Skeletal muscle tissue (tissue), 4 donors: ENCODE results near the gene STRBP. TPM values are rescaled to one million over a fixed set of nuclear protein-coding genes. Genes with fewer than 3 reads are reported as not detected.
A peak's percentile ranks its signal among the peaks of the same experiment; 100 is the strongest.

Experiments
- H3K27ac ChIP-seq: one replicate; pipeline ENCODE4 v1.7.0; 2013; ENCODE audit warnings: mild to moderate bottlenecking, low read depth, low read length, inconsistent platforms
- H3K27me3 ChIP-seq, 3 donors: one replicate each; pipeline ENCODE4 v1.7.0; 2013; ENCODE audit warnings: low read length in 3 of 3; ENCODE audit not compliant: control insufficient read depth in 3 of 3, insufficient read depth in 3 of 3
- H3K36me3 ChIP-seq, 3 donors: one replicate each; pipeline ENCODE4 v1.7.0; 2013; ENCODE audit warnings: low read length in 3 of 3; ENCODE audit not compliant: control insufficient read depth in 3 of 3, insufficient read depth in 3 of 3
- H3K4me1 ChIP-seq, 3 donors: one replicate each; pipeline ENCODE4 v1.7.0; 2013; ENCODE audit warnings: low read length in 3 of 3, mild to moderate bottlenecking in 3 of 3; ENCODE audit not compliant: control insufficient read depth in 3 of 3, insufficient read depth in 3 of 3
- H3K4me3 ChIP-seq, 3 donors: one replicate each; pipeline ENCODE4 v1.7.0; 2013; ENCODE audit warnings: low read length in 3 of 3
- H3K9ac ChIP-seq, 3 donors: one replicate each; pipeline ENCODE4 v1.7.0; 2013; ENCODE audit warnings: low read length in 3 of 3, mild to moderate bottlenecking in 3 of 3, moderate library complexity in 2 of 3, low read depth in 1 of 3
- H3K9me3 ChIP-seq, 3 donors: one replicate each; pipeline ENCODE4 v1.7.0; 2013; ENCODE audit warnings: low read length in 3 of 3; ENCODE audit not compliant: control insufficient read depth in 3 of 3
- total RNA-seq: library from RNA; depleted of rRNA; stranded (reverse); fragments of >200 nt; gene quantifications from one replicate; pipeline ENCODE4 v1.2.3, GENCODE V29; 2014
- donor health status: Osteomylitis.

Gene STRBP
- total RNA-seq, 1 donor from 2014 or later = 4.2 TPM

DNA sequence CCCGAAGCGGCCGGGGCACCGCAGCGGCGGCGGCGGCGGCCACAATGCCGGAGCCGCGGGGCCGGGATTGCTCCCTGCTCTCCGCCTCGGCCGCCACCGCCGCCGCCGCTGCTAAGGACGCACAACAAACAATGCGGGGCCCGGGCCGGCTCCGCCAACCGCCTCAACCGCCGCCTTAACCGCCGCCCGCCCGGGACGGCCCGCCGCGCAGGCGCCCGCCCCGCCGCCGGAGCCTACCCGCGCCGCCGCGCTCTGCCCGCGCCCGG is 254 bp downstream of the STRBP start:
- Histone ChIP-seq H3K9me3 (no peaks in the 10 kb centered on the region), H3K27me3 (no peaks in the 10 kb centered on the region), H3K36me3 (no peaks in the 10 kb centered on the region), H3K4me3 (peak overlapping the region; percentile 62 to 83 (median 75)), H3K9ac (peak overlapping the region; percentile 57 to 85 (median 74)), H3K4me1 (peaks cover 5 to 16% (median 12%) of the 10 kb centered on the region in 3 donors), H3K27ac (peak overlapping the region; percentile 47)

- Histone ChIP-seq H3K4me1 (peaks cover 5 to 16% (median 12%) of the 10 kb centered on the region in 3 donors), H3K27ac (peak overlapping the region; percentile 47), H3K27me3 (no peaks in the 10 kb centered on the region), H3K36me3 (no peaks in the 10 kb centered on the region), H3K9me3 (no peaks in the 10 kb centered on the region), H3K4me3 (peak overlapping the region; percentile 62 to 83 (median 75)), H3K9ac (peak overlapping the region; percentile 57 to 85 (median 74))
These were observed 746 bp downstream of the STRBP start for GRCh38 chr9:123267481-123268198.

DNA sequence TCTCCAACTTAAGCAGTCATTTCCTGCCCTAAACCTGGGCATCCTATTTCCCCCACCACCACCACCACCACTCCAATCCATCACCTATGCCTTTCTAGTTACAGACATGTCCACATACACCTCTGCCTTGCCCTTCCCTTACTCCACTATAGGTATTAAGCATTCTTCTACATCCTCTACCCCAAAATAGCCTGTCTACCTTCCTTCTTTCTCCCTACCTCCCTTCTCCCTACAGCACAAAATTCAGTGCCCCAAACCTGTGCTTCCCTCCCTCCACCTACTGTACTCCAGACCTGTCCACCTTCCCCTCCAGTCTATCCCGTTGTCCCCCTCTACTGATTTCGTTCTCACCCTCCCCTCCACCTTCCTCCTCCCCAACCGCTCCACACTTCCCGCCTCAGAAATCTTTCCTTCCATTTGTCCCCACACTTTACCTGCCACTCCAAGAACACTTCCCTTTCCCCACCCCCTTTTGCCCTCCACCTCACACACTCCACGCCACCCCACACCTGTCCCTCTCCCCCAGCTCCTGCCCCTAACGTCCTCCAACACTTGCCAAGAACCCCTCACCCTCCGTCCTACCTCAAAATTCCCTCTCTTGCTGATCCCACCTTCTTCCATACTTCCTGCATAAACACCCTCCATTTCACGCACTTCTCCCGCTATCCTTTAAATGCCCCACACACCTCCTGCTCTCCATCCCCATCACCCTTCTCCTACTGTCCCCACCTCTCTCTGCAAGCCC is 1.6 kb downstream of the STRBP start:
- peaks cover 5 to 16% (median 12%) of the 10 kb centered on the region in 3 donors for H3K4me1 ChIP-seq
- H3K4me3 ChIP-seq = peak overlapping the region; percentile 62 to 83 (median 75)
- no peak overlapping the region for H3K9ac ChIP-seq

GRCh38 chr9:123265833-123266232 is 2.6 kb downstream of the STRBP start:
- Histone ChIP-seq H3K9ac (no peak overlapping the region), H3K27ac (no peak overlapping the region), H3K36me3 (no peaks in the 10 kb centered on the region), H3K4me3 (no peak overlapping the region), H3K9me3 (no peaks in the 10 kb centered on the region), H3K27me3 (no peaks in the 10 kb centered on the region), H3K4me1 (peaks cover 5 to 16% (median 12%) of the 10 kb centered on the region in 3 donors)

More for the DNA sequence above, 1.6 kb downstream of the STRBP start:
- H3K36me3 ChIP-seq = no peaks in the 10 kb centered on the region
- H3K27me3 ChIP-seq = no peaks in the 10 kb centered on the region
- no peaks in the 10 kb centered on the region for H3K9me3 ChIP-seq
- no peak overlapping the region for H3K27ac ChIP-seq

DNA sequence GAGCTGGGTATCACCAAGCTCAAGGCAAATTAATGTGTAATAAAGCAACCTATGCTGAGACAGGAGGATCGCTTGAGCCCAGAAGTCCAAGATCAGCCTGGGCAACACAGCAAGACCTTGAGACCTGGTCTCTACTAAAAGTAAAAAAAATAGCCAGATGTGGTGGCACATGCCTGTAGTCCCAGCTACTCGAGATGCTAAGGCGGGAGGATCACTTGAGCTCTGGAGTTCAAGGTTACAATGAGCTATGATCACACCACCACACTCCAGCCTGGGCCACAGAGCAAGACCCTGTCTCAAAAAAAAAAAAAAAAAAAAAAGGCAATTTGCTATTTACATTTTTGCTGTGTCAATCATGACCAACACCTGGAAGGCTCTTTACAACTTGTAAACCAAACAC is 5.2 kb downstream of the STRBP start:
- Histone ChIP-seq H3K4me3 (no peak overlapping the region), H3K9me3 (no peaks in the 10 kb centered on the region), H3K36me3 (no peaks in the 10 kb centered on the region), H3K9ac (no peak overlapping the region), H3K4me1 (peaks cover 0 to 9% (median 8%) of the 10 kb centered on the region in 3 donors), H3K27me3 (no peaks in the 10 kb centered on the region), H3K27ac (no peak overlapping the region)

- no peak overlapping the region for H3K27ac ChIP-seq
- H3K9me3 ChIP-seq = no peaks in the 10 kb centered on the region
- no peak overlapping the region for H3K9ac ChIP-seq
- H3K4me1 ChIP-seq = peaks cover 0 to 8% (median 2%) of the 10 kb centered on the region in 3 donors
- no peaks in the 10 kb centered on the region for H3K27me3 ChIP-seq
- H3K4me3 ChIP-seq = no peak overlapping the region
- no peaks in the 10 kb centered on the region for H3K36me3 ChIP-seq
These were observed 6.0 kb downstream of the STRBP start for GRCh38 chr9:123262338-123262737.

- H3K27ac ChIP-seq = no peak overlapping the region
- H3K4me3 ChIP-seq = no peak overlapping the region
- no peaks in the 10 kb centered on the region for H3K4me1 ChIP-seq
- H3K27me3 ChIP-seq = no peaks in the 10 kb centered on the region
- H3K9me3 ChIP-seq = no peaks in the 10 kb centered on the region
- H3K36me3 ChIP-seq = no peaks in the 10 kb centered on the region
- H3K9ac ChIP-seq = no peak overlapping the region
These were observed 7.2 kb downstream of the STRBP start for GRCh38 chr9:123261006-123261677.

DNA sequence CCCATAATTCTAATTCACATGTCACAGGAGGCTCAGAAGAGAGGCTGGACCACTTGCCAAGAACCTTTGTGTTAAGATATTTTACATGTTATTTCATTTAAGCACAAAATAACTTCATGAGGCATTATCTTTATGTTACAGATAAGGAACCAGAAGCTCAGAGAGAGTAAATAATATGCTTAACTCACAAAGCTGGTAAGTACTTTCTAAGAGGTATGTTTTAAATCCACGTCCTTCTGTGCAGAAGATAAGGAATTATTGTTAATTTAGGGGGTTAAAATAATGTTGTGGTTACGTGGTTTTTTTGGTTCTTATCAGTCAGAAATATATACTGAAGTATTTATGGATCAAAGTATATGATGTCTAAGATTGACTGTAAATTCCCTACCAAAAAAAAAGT is 8.0 kb downstream of the STRBP start:
- Histone ChIP-seq H3K36me3 (no peaks in the 10 kb centered on the region), H3K27ac (no peak overlapping the region), H3K4me3 (no peak overlapping the region), H3K9ac (no peak overlapping the region), H3K9me3 (no peaks in the 10 kb centered on the region), H3K27me3 (no peaks in the 10 kb centered on the region), H3K4me1 (no peaks in the 10 kb centered on the region)

- Histone ChIP-seq H3K27ac (no peak overlapping the region), H3K27me3 (no peaks in the 10 kb centered on the region), H3K4me3 (no peak overlapping the region), H3K9me3 (no peaks in the 10 kb centered on the region), H3K36me3 (no peaks in the 10 kb centered on the region), H3K4me1 (no peaks in the 10 kb centered on the region), H3K9ac (no peak overlapping the region)
These were observed 11.1 kb downstream of the STRBP start for GRCh38 chr9:123257276-123257675.

- Histone ChIP-seq H3K9me3 (no peaks in the 10 kb centered on the region), H3K36me3 (no peaks in the 10 kb centered on the region), H3K4me1 (peaks cover 0 to 3% (median 0%) of the 10 kb centered on the region in 3 donors), H3K9ac (no peak overlapping the region), H3K4me3 (no peak overlapping the region), H3K27ac (no peak overlapping the region), H3K27me3 (no peaks in the 10 kb centered on the region)
These were observed 12.7 kb downstream of the STRBP start for GRCh38 chr9:123255718-123256117.
